RCC 7860 (cell line): ENCODE measurements around the gene TCP1.
A peak's percentile ranks its signal among the peaks of the same experiment; 100 is the strongest.
"Not testable (repeated sequence)": the region's sequence is repeated elsewhere in the genome, so short reads cannot be mapped to it uniquely, and the experiment has no call there.

Experiments used
- DNase-seq: peaks from one replicate; pipeline ENCODE4 v3.0.0-alpha.2; 2015; ENCODE audit warnings: low spot score
- FAIRE-seq: peaks from 2 replicates; lab custom pipeline; 2012; peaks lifted over from hg19 to GRCh38; lab: Jason Lieb, UNC

Gene TCP1

DNA sequence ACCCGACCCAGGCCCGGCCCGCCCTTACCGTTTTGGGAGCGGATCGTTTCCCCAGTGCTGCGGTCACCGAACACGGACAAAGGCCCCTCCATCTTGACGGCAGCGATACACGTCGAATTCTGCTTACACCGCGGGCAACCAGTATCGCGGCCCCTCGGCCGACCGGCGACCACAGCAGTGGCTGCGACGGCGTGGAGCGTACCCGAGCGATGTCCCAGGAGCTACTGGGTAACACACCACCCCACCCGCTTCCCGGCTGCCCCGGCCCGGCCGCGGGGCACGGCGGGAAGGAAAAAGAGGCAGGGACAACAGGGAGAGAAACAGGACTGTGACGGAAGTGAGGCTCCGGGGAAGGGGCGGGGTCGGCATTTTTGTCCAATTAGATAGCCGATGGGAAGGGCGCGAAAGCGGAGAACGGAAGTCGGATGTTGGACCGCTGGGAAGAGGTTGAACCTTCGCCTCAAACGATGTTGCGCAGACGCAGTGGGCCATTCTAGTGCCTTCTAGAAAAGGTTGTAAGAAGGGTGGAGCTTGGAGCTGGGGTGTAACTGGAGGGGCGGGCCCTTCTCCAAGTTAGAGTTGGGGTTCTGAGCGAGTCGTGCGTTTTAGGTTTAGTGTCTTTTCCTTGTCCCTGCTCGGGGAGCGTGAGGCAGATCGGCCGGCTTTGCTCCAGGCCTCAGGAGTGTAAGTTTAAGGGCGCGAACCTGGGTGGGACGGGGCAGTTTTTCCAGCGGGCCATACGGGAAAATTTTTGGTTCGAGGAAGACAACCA is at the start of gene TCP1:
TSS of gene TCP1 (minus strand) at position 226 of the 772 bp plus-strand sequence. CDS start at position 92, 134 bp downstream.
- DNase-seq, result peak; percentile 96
- peak; percentile 86 for FAIRE-seq

DNA sequence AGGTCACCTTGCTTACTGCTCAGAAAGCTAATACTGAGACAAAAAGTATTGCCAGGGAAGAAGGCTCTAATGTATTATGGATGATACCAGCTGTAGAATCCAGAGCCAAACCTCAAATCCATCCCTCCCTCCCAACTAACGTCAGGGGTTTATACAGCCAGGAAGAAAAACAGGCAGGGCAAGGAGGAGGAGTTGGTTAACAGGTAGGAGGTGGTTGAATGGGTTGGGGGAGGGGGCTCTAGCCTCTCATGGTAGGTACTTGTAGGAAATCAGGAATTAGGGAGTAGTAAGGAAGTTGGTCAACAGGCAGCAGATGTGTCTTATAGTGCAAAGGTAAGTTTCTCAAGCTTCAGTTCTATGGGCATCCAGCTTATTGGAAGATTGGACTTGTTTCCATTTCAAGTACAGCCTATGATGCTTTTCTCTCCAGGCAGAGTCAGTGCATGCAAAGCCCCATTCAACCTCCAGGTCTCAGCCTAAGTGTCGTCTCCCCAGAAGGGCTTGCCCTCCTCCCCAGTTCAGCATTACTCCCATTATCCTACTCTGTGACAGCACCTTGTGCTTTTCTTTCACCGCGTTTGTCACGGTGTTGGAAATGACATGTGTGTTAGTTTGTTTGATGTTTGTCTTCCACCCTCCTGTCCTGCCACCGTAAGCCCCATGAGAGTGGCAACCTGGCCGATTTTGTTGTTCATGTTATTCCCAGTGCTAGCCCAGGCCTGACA is 48.8 kb upstream of the TCP1 start:
- DNase-seq (no peak), FAIRE-seq (no peak)

DNA sequence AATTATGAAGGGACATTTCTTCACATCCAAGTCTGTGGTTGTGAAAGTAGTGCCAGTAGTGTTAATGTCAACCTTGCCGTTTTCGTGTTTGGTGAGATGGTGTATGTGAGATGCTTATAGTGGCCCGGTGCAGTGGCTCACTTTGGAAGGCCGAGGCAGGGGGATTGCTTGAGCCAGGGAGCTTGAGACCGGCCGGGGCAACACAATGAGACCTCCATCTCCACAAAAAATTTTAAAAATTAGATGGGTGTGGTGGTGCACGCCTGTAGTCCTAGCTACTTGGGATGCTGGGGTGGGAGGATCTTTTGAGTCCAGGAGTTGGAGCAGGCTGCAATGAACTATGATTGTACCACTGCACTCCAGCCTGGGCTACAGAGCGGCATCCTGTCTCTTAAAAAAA is 48.1 kb upstream of the TCP1 start:
- FAIRE-seq, result no peak

DNA sequence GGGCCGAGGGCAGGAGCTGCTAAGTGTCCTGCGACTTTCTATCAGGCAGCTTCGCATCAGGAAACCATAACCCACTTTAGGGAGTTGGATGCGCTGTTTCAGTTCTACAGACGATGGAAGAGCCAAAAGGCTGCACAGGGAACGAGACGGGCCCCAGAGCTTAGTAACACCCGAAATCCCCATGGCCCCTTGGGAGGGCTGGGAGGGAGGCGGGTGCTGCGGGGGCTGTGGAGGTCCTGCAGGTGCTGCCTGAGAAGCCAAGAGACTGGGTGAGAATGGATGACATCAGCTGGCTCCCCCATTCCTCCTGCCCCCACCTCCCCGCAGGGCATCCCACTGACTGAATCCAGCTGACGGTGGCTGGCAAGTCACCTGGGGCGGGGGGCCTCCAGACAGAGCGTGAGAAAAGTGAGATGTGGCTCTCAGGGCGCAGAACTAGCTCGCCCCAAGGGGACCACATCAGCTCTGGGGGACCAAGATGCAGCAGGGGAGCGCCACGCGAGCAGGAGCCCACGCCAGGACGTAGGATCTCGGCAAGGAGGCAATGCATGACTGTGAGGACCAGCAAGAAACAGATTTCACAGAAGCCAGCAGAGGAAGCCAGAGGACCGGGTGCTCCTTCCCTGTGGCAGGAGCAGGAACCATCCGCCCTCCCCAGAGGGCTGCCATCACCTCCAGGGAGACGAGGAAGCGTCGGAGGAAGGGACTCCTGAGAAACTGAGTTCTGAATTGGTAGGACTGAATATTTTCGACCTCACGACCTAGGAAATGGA is 47.5 kb upstream of the TCP1 start:
- FAIRE-seq, result no peak
- no peak for DNase-seq

More for the DNA sequence above, 48.1 kb upstream of the TCP1 start:
- DNase-seq, result no peak

DNA sequence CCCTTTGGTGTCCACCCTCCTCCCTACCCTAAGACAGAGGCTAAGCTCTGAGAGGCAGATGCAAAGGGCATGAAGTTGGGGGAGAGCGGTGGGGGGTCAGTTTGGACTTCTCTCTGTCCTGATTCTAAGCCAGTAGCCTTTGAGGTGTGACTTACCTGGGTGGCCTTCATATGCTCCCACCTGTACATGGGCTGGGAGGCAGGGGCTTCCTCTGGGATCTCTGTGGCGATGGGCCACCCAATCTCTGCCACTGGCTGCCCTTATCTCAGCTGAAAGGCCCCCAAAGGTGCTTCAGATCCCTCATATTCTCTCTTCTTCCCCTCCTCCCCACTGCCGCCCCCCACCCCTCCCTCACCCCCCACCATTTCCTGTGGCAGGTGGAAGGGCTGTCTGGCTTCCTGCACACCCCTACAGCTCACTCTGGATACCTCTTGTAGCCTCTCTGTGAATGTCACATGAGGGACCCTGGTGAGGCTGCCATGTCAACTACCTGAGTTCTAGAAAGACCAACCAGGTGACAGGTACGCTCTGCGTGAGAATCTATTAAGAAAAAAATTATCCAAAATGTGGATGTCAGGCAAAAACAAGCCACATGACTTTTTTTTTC is 44.7 kb upstream of the TCP1 start:
- DNase-seq (no peak), FAIRE-seq (no peak)

DNA sequence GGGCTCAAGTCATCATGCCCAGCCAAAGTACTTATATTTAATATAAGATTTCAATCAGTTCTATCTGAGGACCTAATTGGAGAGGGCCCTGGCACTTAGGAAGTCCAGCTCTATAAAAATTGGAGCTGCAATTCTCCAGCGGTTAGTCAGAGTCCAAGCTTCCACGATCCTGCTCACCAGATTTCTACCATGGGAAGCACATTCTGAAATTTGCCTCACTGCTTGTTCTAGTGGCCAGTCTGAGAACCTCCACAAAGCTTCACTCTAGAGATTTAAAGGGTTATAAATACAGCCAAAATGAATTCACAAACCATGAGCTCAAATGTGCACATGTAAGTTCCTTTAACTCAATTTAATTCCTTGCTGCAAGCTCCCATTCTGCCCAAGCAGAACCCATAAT is 44.2 kb upstream of the TCP1 start:
- FAIRE-seq (no peak), DNase-seq (no peak)

DNA sequence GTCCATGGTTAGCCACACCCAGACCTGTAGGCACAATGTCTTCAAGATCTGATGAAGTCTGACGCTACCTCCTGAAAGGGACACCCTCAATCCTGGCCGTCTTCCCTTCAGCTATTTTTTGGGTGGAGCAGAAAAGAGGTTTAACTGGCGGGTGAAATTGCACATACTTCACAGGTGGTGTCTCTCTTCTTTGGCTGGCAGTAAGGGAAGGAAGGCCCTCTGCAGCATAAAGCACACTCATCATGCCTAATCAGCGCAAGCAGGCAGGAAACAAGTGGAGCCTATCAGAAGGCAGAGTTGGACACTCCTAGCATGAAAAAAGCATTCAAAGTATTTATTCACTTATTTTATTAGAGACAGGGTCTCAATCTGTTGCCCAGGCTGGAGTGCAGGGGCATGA is 43.5 kb upstream of the TCP1 start:
- no peak for FAIRE-seq
- no peak for DNase-seq

GRCh38 chr6:159831373-159831679 is 41.9 kb upstream of the TCP1 start:
- no peak for FAIRE-seq
- DNase-seq, result no peak

DNA sequence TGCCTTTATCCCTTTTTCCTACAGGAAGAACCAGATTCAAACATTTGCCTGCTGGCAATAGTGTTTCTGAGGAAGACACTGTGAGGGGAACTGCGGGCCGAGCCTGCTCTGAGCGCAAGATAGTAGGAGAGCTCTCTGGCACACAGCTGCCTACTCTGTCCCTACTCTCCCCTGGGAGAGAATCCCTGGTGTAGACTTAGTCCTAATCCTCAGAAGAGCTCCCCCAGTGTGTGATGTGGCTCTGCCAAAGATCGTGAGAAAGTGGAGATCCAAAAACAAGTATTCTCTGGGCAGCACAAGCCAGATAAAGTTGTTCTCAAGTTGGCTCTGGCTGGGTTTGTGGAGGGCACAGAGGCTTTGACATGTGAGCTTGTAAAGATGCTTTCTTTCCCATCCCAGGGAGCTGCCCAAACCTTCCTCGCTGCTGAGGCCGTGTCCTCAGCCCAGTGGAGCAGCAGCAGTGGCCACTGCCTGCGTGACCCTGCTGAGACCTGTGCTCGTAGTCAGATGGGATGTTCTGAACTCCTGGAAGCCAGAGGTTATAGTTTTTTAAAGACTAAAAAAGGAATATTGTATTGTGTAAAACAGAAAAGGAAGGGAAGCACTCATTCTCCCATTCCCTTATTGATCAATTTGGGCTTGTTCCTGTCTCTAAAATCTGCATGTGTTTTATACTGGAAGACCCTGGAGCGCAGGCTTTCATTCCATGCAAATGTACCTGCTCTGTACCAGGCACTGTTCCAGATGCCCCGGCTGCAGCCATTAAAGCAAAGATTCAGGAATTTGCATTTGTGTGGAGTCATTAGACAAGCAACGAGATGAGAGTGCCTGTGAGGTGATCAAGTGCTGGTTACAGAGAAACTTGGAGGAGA is 41.3 kb upstream of the TCP1 start:
- DNase-seq (no peak), FAIRE-seq (no peak)

GRCh38 chr6:159829526-159829925 is 40.1 kb upstream of the TCP1 start:
- DNase-seq (no peak), FAIRE-seq (no peak)

- FAIRE-seq (no peak), DNase-seq (no peak)
These were observed 38.7 kb upstream of the TCP1 start for GRCh38 chr6:159828074-159828473.

GRCh38 chr6:159826968-159827647 is 37.7 kb upstream of the TCP1 start:
- FAIRE-seq (no peak), DNase-seq (no peak)

DNA sequence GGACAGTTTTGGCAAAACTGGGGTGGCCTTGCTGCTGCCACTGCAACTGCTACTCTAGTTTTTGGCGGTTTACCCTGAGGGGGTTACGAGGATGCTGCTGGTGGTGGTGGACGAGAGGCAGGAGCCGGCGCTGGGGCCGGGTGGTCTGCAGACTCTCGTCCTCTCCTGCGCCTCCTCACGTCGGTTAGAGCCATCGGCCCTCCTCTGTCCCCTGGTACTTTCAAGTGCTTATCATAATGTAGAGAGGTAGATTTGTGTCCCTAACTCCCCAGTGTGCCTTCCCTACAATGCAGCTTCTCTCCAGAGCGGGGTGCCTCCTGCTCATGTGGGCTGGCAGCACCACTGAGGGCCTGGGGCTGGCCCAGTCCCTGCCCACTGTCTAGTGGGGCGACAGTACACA is 36.6 kb upstream of the TCP1 start:
- FAIRE-seq, result no peak
- DNase-seq, result no peak

GRCh38 chr6:159824690-159825089 is 35.3 kb upstream of the TCP1 start:
- DNase-seq, FAIRE-seq: not testable (repeated sequence)

DNA sequence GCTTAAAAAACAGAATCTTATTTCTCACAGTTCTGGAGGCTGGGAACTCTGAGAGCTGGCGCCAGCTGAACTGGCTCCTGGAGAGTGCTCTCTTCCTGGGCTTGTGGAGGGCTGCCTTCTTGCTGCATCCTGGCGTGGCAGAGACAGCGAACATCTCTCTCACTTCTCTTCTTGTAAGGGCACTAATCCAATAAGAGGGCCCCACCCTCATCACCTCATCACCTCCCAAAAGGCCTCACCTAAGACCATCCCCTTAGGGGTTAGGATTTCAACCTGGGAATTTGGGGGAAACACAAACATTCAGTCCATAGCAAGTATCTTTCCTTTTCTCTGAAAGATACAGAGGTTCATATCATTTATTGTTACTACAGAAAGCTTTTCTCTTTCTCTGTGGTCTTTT is 34.6 kb upstream of the TCP1 start:
- FAIRE-seq (no peak), DNase-seq (no peak)

DNA sequence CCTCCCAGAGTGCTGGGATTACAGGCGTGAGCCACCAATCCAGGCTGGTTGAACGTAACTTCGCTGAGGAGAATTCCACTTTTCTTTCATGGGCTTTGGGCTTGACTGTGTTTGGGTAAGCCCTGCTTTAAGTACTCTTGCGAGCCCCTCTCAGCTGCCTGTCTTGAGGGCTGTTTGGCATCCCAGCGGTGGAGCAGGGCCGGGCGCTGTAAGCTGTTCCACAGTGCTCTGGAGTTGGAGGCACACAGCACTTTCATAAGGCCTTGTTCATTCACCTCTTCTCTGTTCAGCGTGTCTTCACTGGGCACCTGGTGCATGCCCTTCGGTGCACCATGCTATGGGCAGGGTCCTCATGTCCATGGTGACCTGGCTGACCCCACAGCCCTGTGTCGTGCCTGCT is 32.3 kb upstream of the TCP1 start:
- FAIRE-seq (no peak), DNase-seq (no peak)

DNA sequence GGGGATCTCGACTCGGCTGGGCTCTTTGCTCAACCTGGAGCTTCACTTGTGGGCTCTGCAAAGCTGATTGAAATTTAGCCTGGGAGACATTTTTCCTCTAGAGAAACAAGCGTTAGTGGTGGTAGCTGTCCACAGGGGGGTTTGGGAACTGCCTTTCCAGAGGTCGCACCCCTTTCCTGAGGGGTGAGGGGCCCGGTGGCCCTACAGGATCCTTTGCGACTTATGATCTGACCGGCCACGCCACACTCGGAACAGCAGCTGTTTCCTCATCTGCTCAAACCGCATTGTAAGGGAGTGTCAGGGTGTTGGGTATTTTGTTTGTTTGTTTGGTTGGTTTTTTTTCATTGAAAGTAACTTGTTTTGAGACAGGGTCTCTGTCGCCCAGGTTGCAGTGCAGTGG is 31.7 kb upstream of the TCP1 start:
- FAIRE-seq (no peak), DNase-seq (no peak)

GRCh38 chr6:159819932-159820640 is 30.7 kb upstream of the TCP1 start:
- FAIRE-seq, result no peak
- DNase-seq, result no peak

DNA sequence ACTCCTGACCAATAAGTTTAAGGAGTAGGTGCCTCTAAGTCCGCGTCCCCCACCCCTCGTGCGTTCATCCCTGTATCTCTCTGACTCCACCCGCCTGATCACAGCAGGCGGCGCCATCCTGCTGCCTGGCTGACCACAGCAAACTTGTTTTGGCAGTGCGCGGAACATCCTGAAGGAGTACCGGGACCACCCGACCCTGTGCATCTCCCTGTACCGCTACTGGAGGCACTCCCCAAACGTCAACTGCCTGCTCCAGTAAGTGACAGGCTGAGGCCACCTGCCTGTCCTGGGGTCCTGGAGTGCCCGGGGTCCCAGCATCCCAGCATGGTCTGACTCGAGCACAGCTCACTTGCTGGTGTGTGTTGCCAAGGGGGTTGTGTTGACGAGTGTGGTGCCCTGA is 29.7 kb upstream of the TCP1 start:
- DNase-seq (no peak), FAIRE-seq (no peak)
